ENCODE measurements around the gene RNF8. TPM values are rescaled to one million over a fixed set of nuclear protein-coding genes. Genes with fewer than 3 reads are reported as not detected.

The RNF8 gene
- total and polyA plus RNA-seq, 2 donors (not counting 3 experiments of a cell fraction or from before 2014, with no cell fraction given) = 16.6 to 27.3 TPM

- H3K9me1 ChIP-seq (replicated peaks; ENCODE audit: control insufficient read depth, extremely low read depth, insufficient read depth, low read length) = no peaks in the 10 kb centered on the region
- no peaks in the 10 kb centered on the region for H3K79me2 ChIP-seq (ENCODE audit: control insufficient read depth, insufficient read depth, low read length)
- H3K36me3 ChIP-seq (ENCODE audit: control insufficient read depth in 2 of 2, extremely low read depth in 1 of 2, insufficient read depth in 2 of 2, low read length in 2 of 2) = no peaks in the 10 kb centered on the region
- no TSS peak for BruUV-seq (replicated peaks)
- no peaks in the 10 kb centered on the region for H3K4me1 ChIP-seq (ENCODE audit: control insufficient read depth, extremely low read depth, insufficient read depth, low read length)
- intact Hi-C loops (cut with micrococcal nuclease) (no loop called here), dilution Hi-C loops (cut with MboI; ENCODE audit: extremely low pct_ligation_motif_present, low sequenced_read_pairs) (no loop called here)
- no peaks in the 10 kb centered on the region for H4K20me1 ChIP-seq (replicated peaks; ENCODE audit: control insufficient read depth, extremely low read depth, insufficient read depth, low read length)
- no peak overlapping the region for H3K27ac ChIP-seq (ENCODE audit: insufficient read depth, low read depth, low read length)
- H3K4me2 ChIP-seq (ENCODE audit: insufficient read depth, low read length) = no peak overlapping the region
- no peak for TF ChIP-seq JUN (IDR thresholded peaks at IDR 0.05; ENCODE audit: borderline replicate concordance, insufficient read depth, insufficient read length, low read depth)
- no peak for TF ChIP-seq GATA2 (IDR thresholded peaks at IDR 0.05; ENCODE audit: insufficient read depth, insufficient read length, low read depth, low read length)
- TF ChIP-seq, protein P1, sequence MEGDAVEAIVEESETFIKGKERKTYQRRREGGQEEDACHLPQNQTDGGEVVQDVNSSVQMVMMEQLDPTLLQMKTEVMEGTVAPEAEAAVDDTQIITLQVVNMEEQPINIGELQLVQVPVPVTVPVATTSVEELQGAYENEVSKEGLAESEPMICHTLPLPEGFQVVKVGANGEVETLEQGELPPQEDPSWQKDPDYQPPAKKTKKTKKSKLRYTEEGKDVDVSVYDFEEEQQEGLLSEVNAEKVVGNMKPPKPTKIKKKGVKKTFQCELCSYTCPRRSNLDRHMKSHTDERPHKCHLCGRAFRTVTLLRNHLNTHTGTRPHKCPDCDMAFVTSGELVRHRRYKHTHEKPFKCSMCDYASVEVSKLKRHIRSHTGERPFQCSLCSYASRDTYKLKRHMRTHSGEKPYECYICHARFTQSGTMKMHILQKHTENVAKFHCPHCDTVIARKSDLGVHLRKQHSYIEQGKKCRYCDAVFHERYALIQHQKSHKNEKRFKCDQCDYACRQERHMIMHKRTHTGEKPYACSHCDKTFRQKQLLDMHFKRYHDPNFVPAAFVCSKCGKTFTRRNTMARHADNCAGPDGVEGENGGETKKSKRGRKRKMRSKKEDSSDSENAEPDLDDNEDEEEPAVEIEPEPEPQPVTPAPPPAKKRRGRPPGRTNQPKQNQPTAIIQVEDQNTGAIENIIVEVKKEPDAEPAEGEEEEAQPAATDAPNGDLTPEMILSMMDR (IDR thresholded peaks at IDR 0.05; ENCODE audit: extremely low read depth in 1 of 2, insufficient read depth in 1 of 2, low read depth in 1 of 2, low read length in 2 of 2) = no peak
- TF ChIP-seq MYC (IDR thresholded peaks at IDR 0.05; ENCODE audit: low read depth, low read length) = no peak
- TF ChIP-seq, protein P2, sequence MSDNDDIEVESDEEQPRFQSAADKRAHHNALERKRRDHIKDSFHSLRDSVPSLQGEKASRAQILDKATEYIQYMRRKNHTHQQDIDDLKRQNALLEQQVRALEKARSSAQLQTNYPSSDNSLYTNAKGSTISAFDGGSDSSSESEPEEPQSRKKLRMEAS (IDR thresholded peaks at IDR 0.05; ENCODE audit: insufficient read depth, insufficient read length) = no peak
- TF ChIP-seq EZH2 (IDR thresholded peaks at IDR 0.05; ENCODE audit: borderline replicate concordance, low read depth, low read length, severe bottlenecking) = no peak
- TF ChIP-seq FOS (IDR thresholded peaks at IDR 0.05; ENCODE audit: borderline replicate concordance, insufficient read depth, low read length) = no peak
- TF ChIP-seq POLR2AphosphoS5 (IDR thresholded peaks at IDR 0.05; ENCODE audit: insufficient read depth, low read depth, low read length) = no peak
- TF ChIP-seq POLR2A (IDR thresholded peaks at IDR 0.05; ENCODE audit: low read depth, low read length) = no peak
- peaks cover 4 to 23% of the 10 kb centered on the region in 2 experiments for H3K27me3 ChIP-seq (ENCODE audit: control insufficient read depth in 2 of 2, insufficient read depth in 2 of 2, low read length in 2 of 2)
- H3K9me3 ChIP-seq (replicated peaks; ENCODE audit: control insufficient read depth, insufficient read depth, low read length) = no peaks in the 10 kb centered on the region
- no peak overlapping the region for H3K9ac ChIP-seq (replicated peaks; ENCODE audit: extremely low read depth, insufficient read depth, low read length)
- DNase-seq (ENCODE audit: low read depth, low spot score) (no peak), FAIRE-seq (no peak)
- H2AFZ ChIP-seq (ENCODE audit: low read depth, low read length) = no peak overlapping the region
- ChIA-PET CTCF (no interaction called here), POLR2A (no interaction called here)
- H3K4me3 ChIP-seq (replicated peaks in 1 of 3; ENCODE audit: insufficient read depth in 1 of 3, low read depth in 1 of 3, low read length in 3 of 3) = no peak overlapping the region
Observed at GRCh38 chr6:37409501-37409900, 55.7 kb downstream of the RNF8 start.
